Astrocyte of the cerebellum (primary cell): Measurements from ENCODE around the gene HSFX2.
A peak's percentile ranks its signal among the peaks of the same experiment; 100 is the strongest.
"Not testable (repeated sequence)": the region's sequence is repeated elsewhere in the genome, so short reads cannot be mapped to it uniquely, and the experiment has no call there.

ENCODE experiments used
- DNase-seq: peaks from one replicate; pipeline ENCODE4 v3.0.0-alpha.2; 2011; ENCODE audit warnings: low read depth
- H3K4me3 ChIP-seq: 2 replicates; pipeline ENCODE4 v1.5.1; 2011; ENCODE audit warnings: mild to moderate bottlenecking, low read depth, low read length, moderate library complexity
- in situ Hi-C: cut with HindIII; loops from 2 replicates; pipeline ENCODE4 v1.10.0; 2017; ENCODE audit warnings: low sequenced_read_pairs
- TF ChIP-seq, protein P1 (sequence below): IDR thresholded peaks from 2 replicates; pipeline ENCODE4 v1.5.1; 2012; ENCODE audit warnings: low read length, low read depth, moderate library complexity, mild to moderate bottlenecking; ENCODE audit errors: missing control alignments

HSFX2 gene

DNA sequence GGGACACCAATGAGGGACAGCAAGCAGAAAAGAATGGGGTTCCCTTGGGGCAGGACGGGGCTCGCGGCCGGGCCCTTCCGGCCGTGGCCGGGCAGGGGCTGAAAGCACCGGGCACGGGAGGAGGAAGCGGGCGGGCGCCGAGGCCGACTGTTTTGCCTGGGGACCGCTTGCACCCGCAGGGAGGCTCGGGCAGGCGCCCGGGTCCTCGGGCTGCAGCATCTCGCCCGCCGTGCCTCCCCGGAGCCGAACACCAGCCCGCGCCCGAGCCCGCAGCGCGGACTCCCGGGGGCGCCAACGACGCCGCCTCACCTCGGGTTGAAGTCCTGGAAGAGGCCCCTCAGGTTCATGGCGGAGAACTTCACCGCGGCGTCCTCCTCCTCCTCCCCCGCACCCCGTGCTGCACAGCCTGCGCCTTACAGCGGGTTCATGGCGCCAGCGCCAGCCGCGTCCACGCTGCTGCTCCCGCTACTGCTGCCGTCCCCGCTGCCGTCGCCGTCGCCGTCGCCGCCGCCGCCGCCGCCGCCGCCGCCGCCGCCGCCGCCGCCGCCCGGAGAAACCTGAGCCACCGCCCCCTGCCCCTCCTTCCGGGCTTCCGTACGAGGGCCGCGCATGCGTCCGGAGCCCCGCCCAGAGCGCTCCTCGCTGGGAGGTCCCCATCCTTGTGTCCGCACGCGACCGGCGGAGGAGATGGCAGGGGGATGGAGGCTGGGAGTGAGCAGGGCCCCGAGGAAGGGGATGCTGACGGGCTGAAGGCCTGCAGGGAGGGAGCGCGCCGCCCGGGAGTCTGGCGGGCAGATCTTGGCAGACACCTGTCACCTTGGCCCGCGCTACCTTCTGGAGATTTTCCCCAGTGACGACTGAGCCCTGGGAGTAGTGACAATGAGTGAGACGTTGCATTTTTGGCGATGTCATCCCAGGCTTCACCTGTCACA, 36.4 kb upstream of the HSFX2 start, which contains the start of gene TMEM185A:
TMEM185A (minus strand) TSS at position 559 of the 932 bp plus-strand sequence; CDS start at position 347, 212 bp downstream.
- in situ Hi-C loops, result no loop called here
- DNase-seq, result peak; percentile 9

DNA sequence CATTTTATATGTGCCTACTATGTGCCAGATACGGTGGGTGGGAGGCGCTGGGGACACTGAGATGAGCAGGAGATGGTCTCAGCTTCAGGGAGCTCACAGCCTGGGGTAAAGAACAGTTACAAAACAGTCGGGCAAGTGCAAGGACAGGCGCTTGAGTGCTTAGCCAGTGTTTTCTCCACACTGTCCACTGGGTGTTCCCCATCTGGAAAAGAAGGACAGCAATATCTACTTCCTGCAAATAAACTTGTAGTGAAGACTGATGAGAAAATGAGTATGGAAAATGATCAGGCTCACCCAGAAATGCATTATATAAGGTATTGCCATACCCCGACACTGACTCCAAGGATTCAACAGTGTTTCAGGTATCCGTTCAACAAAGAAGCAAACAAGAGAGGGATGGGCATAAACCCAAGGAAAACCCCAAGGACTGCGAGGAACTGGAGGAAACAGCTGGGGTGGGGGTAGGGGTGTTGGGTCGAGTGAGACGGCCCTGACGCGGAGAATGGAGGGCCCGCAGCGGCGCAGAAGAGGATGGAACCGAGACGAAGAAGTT, 35.6 kb upstream of the HSFX2 start:
- peak; percentile 12 for DNase-seq
- in situ Hi-C loops, result no loop called here
- TF ChIP-seq, protein P1, sequence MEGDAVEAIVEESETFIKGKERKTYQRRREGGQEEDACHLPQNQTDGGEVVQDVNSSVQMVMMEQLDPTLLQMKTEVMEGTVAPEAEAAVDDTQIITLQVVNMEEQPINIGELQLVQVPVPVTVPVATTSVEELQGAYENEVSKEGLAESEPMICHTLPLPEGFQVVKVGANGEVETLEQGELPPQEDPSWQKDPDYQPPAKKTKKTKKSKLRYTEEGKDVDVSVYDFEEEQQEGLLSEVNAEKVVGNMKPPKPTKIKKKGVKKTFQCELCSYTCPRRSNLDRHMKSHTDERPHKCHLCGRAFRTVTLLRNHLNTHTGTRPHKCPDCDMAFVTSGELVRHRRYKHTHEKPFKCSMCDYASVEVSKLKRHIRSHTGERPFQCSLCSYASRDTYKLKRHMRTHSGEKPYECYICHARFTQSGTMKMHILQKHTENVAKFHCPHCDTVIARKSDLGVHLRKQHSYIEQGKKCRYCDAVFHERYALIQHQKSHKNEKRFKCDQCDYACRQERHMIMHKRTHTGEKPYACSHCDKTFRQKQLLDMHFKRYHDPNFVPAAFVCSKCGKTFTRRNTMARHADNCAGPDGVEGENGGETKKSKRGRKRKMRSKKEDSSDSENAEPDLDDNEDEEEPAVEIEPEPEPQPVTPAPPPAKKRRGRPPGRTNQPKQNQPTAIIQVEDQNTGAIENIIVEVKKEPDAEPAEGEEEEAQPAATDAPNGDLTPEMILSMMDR, result peak; percentile 27
- peak overlapping the region; percentile 56 for H3K4me3 ChIP-seq

More for the DNA sequence above, 36.4 kb upstream of the HSFX2 start, which contains the start of gene TMEM185A:
- peak within 1 kb of the TSS; percentile 56 for H3K4me3 ChIP-seq
- TF ChIP-seq, protein P1, result no peak

GRCh38 chrX:149629730-149630387, 34.7 kb upstream of the HSFX2 start:
- in situ Hi-C loops, result no loop called here
- H3K4me3 ChIP-seq, result no peak overlapping the region
- no peak for DNase-seq
- TF ChIP-seq, protein P1, result no peak

DNA sequence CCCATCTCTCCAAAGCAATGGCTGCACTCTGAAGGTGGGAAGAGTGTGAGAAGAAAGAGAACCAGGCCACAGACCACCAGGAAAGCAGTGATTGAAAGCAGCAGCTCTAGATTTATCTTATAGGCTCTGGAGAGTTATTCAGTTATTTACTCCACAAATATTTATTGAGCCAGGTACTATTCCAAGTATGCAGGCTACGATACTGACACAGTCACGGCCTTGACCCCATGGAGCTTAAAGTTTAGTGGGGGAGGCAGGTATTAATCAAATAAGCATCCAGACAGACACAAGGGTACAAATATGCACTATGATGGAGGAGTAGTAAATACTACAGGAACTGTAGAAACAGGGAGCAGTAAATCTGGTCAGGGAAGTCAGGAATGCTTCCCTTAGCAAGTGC, 33.7 kb upstream of the HSFX2 start:
- H3K4me3 ChIP-seq, result no peak overlapping the region
- in situ Hi-C loops, result no loop called here
- DNase-seq, result no peak
- TF ChIP-seq, protein P1, result no peak

DNA sequence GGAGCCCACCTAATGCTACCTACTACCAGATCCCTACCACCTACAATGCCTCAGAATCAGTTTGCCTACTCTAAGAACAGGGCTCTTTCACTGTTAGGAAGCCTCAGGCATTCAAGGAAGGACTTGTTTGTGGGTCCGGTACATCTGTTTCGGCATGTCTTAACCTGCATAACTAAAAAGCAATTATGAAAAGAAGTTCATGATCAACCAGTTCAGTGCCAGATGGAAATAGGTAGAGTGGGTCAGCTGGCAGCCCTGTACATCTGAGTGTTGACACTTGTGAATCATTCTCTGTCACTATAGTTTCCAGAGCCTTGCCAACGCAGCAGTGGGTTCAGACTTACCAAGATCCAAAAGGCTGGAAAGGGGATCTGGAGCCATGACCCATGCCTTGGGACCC, 33.2 kb upstream of the HSFX2 start:
- TF ChIP-seq, protein P1, result no peak
- no peak overlapping the region for H3K4me3 ChIP-seq
- DNase-seq, result no peak
- in situ Hi-C loops, result no loop called here

- in situ Hi-C loops, result not testable (repeated sequence)
These were observed 31.7 kb upstream of the HSFX2 start for GRCh38 chrX:149626829-149627228.

DNA sequence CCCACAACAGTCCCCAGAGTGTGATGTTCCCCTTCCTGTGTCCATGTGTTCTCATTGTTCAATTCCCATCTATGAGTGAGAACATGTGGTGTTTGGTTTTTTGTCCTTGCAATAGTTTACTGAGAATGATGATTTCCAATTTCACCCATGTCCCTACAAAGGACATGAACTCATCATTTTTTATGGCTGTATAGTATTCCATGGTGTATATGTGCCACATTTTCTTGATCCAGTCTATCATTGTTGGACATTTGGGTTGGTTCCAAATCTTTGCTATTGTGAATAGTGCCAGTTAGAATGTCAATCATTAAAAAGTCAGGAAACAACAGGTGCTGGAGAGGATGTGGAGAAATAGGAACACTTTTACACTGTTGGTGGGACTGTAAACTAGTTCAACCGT, 24.5 kb upstream of the HSFX2 start:
- DNase-seq, H3K4me3 ChIP-seq, in situ Hi-C loops: not testable (repeated sequence)

More at GRCh38 chrX:149626829-149627228, 31.7 kb upstream of the HSFX2 start:
- not testable (repeated sequence) for DNase-seq, H3K4me3 ChIP-seq
